Subcutaneous abdominal adipose tissue (tissue), 5 donors: ENCODE results near the gene SCYGR8.

Source experiments
- H3K27ac ChIP-seq: one replicate; pipeline ENCODE4 v1.7.0; 2013; ENCODE audit warnings: low read depth, mild to moderate bottlenecking, inconsistent platforms, low read length, moderate library complexity
- H3K27me3 ChIP-seq, 5 donors: one replicate each; pipeline ENCODE4 v1.7.0; 2013; ENCODE audit warnings: low read length in 5 of 5, inconsistent platforms in 1 of 5; ENCODE audit not compliant: control insufficient read depth in 5 of 5, insufficient read depth in 4 of 5
- H3K36me3 ChIP-seq, 5 donors: one replicate each; pipeline ENCODE4 v1.7.0; 2013; ENCODE audit warnings: low read length in 5 of 5; ENCODE audit not compliant: control insufficient read depth in 5 of 5, insufficient read depth in 5 of 5
- H3K4me1 ChIP-seq, 5 donors: one replicate each; pipeline ENCODE4 v1.7.0; 2013; ENCODE audit warnings: low read length in 5 of 5, mild to moderate bottlenecking in 3 of 5, moderate library complexity in 1 of 5; ENCODE audit not compliant: control insufficient read depth in 5 of 5, insufficient read depth in 5 of 5
- H3K4me3 ChIP-seq, 5 donors: one replicate each; pipeline ENCODE4 v1.7.0; 2013; ENCODE audit warnings: low read length in 5 of 5, low read depth in 1 of 5
- H3K9ac ChIP-seq, 5 donors: one replicate each; pipeline ENCODE4 v1.7.0; 2013; ENCODE audit warnings: low read length in 5 of 5, mild to moderate bottlenecking in 4 of 5, moderate library complexity in 3 of 5
- H3K9me3 ChIP-seq, 5 donors: one replicate each; pipeline ENCODE4 v1.7.0; 2013; ENCODE audit warnings: low read length in 5 of 5; ENCODE audit not compliant: control insufficient read depth in 5 of 5
- donor health status: healthy.
- donor health status: healthy.
- donor health status: healthy.
- donor health status: healthy.
- donor health status: healthy.

The SCYGR8 gene

DNA sequence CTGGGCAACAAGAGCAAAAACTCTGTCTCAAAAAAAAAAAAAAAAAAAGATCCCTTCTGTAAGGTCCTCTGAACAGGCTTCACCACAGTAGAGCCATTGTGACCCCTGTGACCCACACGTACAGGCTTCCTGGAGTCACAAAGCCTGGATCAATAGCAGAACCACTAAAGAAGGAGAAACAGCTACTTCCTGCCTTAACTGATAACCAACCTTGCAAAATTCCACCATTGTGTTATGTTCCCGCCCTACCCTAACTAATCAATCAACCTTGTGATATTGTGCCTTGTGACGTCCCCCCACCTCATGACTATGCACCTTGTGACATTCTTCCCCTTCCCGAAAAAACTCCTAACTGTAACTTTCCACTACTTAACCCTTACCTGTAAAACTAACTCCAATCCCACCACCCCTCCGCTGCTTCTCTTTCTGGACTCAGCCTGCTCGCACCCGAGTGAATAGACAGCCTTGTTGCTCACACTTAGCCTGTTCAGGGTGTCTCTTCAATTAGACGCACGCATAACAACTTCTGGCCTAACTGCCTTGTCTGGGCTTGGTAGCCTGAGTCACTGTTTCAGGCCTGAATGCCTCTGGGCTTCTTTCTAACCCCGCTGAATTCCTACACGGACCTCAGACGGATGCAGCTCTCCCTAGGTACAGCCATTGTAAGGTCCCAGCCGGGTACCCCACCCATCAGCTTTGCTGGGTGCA, 13.9 kb downstream of the SCYGR8 start:
- Histone ChIP-seq H3K4me3 (no peak overlapping the region), H3K36me3 (no peaks in the 10 kb centered on the region), H3K9me3 (no peaks in the 10 kb centered on the region), H3K9ac (no peak overlapping the region), H3K4me1 (peaks cover 0 to 7% (median 4%) of the 10 kb centered on the region in 5 donors), H3K27me3 (no peaks in the 10 kb centered on the region), H3K27ac (no peak overlapping the region)

DNA sequence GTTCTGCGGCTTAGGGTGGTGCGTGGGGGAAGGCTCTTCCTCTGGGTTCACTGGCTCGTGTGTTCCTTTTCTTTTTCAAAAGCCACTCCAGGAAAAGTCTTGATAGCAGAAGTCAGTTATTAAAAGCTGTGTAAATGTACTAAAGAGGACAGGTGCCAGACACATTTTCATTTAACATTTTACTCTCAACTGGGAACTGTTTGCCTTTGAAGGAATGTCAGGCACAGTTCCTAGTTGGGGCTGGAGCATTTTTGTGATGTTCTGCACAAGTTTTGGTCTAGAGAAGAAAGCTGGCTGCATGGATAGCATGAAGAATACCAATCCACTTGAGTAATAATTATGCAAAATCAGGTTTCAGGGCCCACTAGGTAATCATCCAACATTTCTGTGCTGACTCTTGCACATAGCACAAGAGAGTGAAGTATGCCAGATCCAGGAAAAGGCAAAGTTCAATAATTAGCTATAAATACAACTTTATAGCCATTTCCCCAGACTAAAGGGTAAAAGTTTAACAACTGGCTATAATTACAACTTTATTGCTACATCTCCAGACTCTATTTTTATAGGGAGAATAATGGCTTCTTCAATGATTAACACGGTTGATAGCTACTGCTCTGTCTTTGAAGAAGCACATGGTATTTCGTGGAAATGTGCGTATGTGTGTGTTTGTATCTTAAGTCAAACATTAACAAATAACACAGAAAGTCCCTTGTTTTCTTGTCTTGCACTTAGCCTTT, 16.2 kb downstream of the SCYGR8 start:
- H3K27ac ChIP-seq, result peak overlapping the region; percentile 73
- no peak overlapping the region for H3K9ac ChIP-seq
- no peaks in the 10 kb centered on the region for H3K9me3 ChIP-seq
- no peaks in the 10 kb centered on the region for H3K36me3 ChIP-seq
- peaks cover 0 to 17% (median 14%) of the 10 kb centered on the region in 5 donors for H3K4me1 ChIP-seq
- no peaks in the 10 kb centered on the region for H3K27me3 ChIP-seq
- H3K4me3 ChIP-seq, result no peak overlapping the region

GRCh38 chr2:227765788-227766372, 20.2 kb downstream of the SCYGR8 start:
- H3K27ac ChIP-seq, result peak overlapping the region; percentile 85
- peaks cover 0 to 17% (median 14%) of the 10 kb centered on the region in 5 donors for H3K4me1 ChIP-seq
- H3K9ac ChIP-seq, result peak overlapping the region in 3 of 5 donors; percentile 40 to 80 (median 64)
- H3K36me3 ChIP-seq, result no peaks in the 10 kb centered on the region
- no peaks in the 10 kb centered on the region for H3K27me3 ChIP-seq
- no peak overlapping the region for H3K4me3 ChIP-seq
- no peaks in the 10 kb centered on the region for H3K9me3 ChIP-seq

GRCh38 chr2:227766373-227766883, 20.7 kb downstream of the SCYGR8 start:
- Histone ChIP-seq H3K27me3 (no peaks in the 10 kb centered on the region), H3K4me1 (peaks cover 0 to 17% (median 13%) of the 10 kb centered on the region in 5 donors), H3K4me3 (no peak overlapping the region), H3K36me3 (no peaks in the 10 kb centered on the region), H3K9ac (peak overlapping the region in 3 of 5 donors; percentile 5 to 80 (median 64)), H3K27ac (peak overlapping the region; percentile 85), H3K9me3 (no peaks in the 10 kb centered on the region)

DNA sequence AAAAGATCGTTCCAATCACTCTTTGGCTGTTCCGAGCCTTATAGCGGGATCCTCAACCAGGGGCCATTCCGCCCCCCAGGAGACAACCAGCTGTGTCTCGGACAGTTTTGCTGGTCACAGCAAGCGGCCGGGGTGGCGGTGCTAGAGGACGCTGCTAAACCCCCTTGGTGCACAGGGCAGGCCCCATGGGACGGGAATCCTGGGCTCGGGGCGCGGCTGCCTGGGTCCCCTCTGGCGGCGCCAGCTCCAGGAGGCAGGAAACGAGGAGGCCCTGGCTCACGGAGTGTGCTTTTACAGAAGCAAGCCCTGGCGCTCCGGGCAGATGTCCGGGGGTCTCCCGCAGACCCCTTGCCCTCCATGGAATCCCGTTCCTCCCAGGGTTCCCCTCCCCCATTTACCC, 22.1 kb downstream of the SCYGR8 start:
- no peaks in the 10 kb centered on the region for H3K36me3 ChIP-seq
- no peaks in the 10 kb centered on the region for H3K9me3 ChIP-seq
- no peak overlapping the region for H3K9ac ChIP-seq
- H3K27me3 ChIP-seq, result no peaks in the 10 kb centered on the region
- H3K27ac ChIP-seq, result no peak overlapping the region
- H3K4me1 ChIP-seq, result peaks cover 0 to 12% (median 9%) of the 10 kb centered on the region in 5 donors
- H3K4me3 ChIP-seq, result no peak overlapping the region

GRCh38 chr2:227772197-227772661, 26.5 kb downstream of the SCYGR8 start:
- no peaks in the 10 kb centered on the region for H3K36me3 ChIP-seq
- H3K27me3 ChIP-seq, result no peaks in the 10 kb centered on the region
- no peaks in the 10 kb centered on the region for H3K9me3 ChIP-seq
- no peak overlapping the region for H3K4me3 ChIP-seq
- H3K27ac ChIP-seq, result no peak overlapping the region
- no peaks in the 10 kb centered on the region for H3K4me1 ChIP-seq
- H3K9ac ChIP-seq, result no peak overlapping the region

DNA sequence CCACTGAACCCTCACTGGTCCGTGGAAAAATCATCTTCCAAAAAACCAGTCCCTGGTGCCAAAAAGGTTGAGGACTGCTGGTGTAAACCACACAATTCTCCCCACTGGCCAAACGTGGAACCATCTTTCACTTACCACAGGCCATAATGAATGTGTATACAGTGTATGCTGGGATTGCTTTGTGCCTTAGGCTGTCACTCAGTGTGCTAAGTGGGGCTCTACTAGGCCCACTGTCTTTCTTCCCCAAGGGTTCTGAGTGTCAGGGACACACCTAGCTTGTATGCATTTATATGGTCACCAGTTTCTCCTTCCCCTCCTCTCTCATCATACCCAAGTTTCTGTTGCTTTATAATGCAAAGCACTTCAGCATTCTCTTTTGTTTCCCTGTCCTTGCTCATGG, 27.2 kb downstream of the SCYGR8 start:
- H3K27me3 ChIP-seq, result no peaks in the 10 kb centered on the region
- H3K9me3 ChIP-seq, result no peaks in the 10 kb centered on the region
- H3K4me3 ChIP-seq, result no peak overlapping the region
- H3K4me1 ChIP-seq, result no peaks in the 10 kb centered on the region
- no peak overlapping the region for H3K9ac ChIP-seq
- no peak overlapping the region for H3K27ac ChIP-seq
- H3K36me3 ChIP-seq, result no peaks in the 10 kb centered on the region

DNA sequence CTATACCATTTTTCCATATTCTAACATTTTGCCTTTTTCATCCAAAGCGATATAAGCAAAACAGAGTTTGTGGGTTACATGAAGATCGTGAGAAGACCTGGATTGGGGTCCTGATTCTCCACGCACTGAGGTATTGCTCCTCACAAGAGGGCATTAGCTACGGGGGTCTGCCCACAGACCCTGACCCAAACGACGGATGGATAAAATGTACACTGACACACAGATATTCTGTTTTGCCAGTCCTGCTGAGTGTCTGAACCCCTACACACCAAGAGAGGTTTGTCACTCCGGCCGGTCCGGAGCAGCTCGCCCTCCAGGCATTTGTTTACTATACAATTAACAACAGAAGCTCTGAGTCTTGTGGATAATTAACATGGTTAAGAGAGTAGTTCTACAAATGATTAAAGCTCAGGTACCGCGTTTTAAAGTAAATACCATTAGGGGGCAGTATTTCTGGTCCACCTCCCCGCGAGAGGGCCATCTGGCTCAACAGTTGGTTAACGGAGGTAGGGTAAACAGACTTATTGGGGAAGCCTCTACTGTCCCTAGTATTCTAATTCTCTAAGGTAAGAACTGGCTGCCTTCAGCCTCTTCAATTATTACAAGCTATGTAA, 28.4 kb downstream of the SCYGR8 start:
- Histone ChIP-seq H3K4me1 (no peaks in the 10 kb centered on the region), H3K27me3 (no peaks in the 10 kb centered on the region), H3K9ac (no peak overlapping the region), H3K9me3 (no peaks in the 10 kb centered on the region), H3K4me3 (no peak overlapping the region), H3K36me3 (no peaks in the 10 kb centered on the region), H3K27ac (no peak overlapping the region)

DNA sequence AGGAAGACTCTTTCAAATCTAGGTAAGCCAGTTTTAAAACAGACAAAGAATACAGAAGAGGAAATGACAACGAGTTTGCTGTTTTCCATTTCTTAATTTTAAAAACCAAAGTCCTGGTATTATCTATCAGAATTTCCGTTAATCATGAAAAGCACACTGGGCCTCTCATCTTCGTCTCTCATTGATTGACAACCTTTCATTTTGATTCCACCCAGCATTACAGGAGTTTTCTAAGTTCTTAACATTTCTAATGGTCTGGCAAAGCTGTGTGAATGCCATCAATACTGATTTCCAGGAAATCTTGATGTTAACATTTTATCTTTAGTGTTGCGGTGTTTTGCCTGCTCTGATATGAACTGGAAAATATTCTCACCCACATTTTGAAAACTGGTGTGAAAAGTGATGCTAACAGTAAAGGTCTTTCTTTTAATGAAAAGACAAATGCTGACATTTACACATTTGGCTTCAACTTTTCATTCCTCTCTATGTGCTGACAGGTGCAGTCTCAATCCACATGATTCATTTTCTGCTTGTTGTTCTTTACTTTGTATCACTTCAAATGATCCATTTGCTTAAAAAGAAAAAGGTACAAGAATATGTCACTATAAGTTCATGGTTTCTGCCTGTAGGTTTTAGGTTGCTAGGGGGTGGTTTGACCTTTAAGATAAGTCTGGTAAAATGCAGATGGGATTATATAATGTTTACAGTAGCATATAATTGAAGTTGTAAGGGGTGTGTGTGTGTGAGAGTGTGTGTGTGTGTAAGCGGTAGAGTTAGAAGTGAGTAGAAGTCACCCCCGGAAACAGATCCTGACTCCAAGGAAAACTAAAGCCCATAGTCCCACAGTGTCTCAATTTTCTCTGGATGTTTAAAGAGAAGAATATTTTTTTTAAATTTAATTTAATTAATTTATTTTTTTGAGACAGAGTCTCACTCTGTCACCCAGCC, 29.5 kb downstream of the SCYGR8 start:
- Histone ChIP-seq H3K36me3 (no peaks in the 10 kb centered on the region), H3K27ac (no peak overlapping the region), H3K9me3 (no peaks in the 10 kb centered on the region), H3K4me3 (no peak overlapping the region), H3K4me1 (no peaks in the 10 kb centered on the region), H3K27me3 (no peaks in the 10 kb centered on the region), H3K9ac (no peak overlapping the region)
